ENCODE results near the gene RAB37.
A peak's percentile ranks its signal among the peaks of the same experiment; 100 is the strongest.

The RAB37 gene

DNA sequence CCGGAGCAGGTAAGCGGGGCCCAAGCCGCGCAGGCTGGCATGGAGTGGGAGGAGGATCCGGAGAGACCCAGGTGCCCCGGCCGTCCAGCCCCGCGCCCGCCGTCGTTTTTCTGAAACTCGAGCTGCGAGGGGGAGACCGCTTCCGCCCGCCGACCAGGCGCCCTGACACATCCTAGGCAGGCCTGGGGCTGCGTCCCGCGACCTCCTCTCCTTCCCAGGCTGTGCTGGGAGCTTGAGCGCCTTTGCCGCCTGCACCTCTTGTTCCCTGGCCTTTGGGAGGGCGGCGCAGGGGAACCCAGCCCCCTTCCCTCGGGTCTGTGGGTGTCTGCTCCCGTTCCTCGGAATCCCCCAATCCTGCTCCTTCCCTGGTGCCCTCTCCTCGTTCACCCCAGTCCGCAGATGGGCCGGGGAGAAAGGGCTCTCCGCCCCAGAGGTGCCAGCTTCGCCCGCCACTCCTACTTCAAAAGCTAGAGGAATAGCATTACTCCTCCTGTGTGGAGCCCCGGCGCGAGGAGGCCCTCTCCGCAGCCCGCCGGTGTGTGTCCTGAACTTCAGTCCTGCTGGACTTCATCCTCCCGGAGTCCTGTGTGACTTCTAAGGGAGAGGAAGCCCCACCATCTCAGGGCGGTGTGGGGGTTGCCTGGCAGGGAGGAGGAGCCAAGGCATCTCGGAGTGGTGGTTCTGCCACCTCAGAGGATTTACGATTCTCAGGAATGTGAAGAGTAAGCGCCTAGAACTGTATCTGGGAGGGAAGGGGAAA lies 12.4 kb downstream of the RAB37 start:
- TF ChIP-seq SPI1 (IDR thresholded peaks at IDR 0.05; ENCODE audit: borderline replicate concordance, low read depth), result no peak
- no peak for TF ChIP-seq POLR2AphosphoS5 (IDR thresholded peaks at IDR 0.05; ENCODE audit: low read depth)
- no peak for TF ChIP-seq REST (IDR thresholded peaks at IDR 0.05; ENCODE audit: insufficient replicate concordance, low read depth)
- TF ChIP-seq GABPA (IDR thresholded peaks at IDR 0.05; ENCODE audit: low read depth), result no peak
- TF ChIP-seq, protein P1, sequence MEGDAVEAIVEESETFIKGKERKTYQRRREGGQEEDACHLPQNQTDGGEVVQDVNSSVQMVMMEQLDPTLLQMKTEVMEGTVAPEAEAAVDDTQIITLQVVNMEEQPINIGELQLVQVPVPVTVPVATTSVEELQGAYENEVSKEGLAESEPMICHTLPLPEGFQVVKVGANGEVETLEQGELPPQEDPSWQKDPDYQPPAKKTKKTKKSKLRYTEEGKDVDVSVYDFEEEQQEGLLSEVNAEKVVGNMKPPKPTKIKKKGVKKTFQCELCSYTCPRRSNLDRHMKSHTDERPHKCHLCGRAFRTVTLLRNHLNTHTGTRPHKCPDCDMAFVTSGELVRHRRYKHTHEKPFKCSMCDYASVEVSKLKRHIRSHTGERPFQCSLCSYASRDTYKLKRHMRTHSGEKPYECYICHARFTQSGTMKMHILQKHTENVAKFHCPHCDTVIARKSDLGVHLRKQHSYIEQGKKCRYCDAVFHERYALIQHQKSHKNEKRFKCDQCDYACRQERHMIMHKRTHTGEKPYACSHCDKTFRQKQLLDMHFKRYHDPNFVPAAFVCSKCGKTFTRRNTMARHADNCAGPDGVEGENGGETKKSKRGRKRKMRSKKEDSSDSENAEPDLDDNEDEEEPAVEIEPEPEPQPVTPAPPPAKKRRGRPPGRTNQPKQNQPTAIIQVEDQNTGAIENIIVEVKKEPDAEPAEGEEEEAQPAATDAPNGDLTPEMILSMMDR (IDR thresholded peaks at IDR 0.05; ENCODE audit: insufficient read depth, low read length), result no peak
- Histone ChIP-seq H3K27ac (replicated peaks) (peak overlapping the region; percentile 83), H3K27me3 (ENCODE audit: insufficient read depth, poor library complexity, severe bottlenecking) (no peaks in the 10 kb centered on the region), H3K4me3 (replicated peaks; ENCODE audit: insufficient read depth, low read length) (peak overlapping the region; percentile 93)
- no peak for DNase-seq (ENCODE audit: low read depth in 1 of 2, low spot score in 1 of 2)

DNA sequence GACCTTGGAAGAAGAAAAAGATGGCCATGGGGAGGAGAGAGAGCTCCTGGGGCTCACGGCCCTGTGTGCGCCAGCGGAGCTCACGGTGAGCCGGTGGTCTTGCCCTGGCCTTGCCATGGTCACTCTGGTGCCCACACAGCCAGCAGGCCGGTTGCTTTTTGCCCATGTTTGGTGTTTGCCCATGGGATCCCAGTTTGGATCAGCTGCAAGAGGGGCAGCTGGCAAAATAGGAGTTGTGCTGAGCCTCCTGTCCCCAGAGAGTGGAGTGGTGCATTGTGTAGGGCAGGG lies 12.9 kb downstream of the RAB37 start:
- no peak for TF ChIP-seq SPI1 (IDR thresholded peaks at IDR 0.05; ENCODE audit: borderline replicate concordance, low read depth)
- peak overlapping the region; percentile 83 for H3K27ac ChIP-seq (replicated peaks)

DNA sequence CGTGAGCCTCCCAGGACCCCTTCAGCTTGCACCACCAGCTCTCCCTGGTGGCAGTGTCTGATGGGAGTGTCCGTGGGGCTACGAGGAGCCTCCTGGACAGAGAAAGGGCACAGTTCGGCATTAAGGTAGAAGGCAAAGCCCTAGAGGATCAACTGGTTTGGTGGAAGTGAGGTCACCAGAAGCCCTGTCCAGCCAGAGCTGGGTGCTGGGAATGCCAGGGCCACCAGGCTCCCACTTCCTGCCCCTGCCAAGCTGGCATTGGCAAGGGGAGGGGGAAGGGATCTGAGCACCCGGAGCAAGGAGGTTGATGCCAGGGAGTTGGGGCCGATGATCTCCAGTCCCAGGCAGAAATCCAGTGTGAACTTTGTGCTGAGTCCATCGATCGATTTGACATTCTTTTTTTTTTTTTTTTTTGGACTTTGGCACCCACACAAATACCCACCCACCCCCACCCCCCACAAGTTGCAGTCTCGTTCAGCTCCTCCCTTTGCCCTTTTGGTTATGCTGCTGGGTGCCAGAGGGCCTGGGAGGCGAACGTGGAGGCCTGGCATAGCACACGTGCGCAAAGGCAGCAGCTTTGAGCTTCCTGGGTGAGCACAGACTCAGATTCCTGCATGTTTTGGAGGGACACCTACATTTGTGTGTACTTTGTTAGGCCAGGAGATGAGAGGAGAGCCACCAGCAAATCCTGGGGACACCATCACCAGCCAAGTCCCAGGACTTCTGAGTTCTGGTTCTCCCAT lies 13.4 kb downstream of the RAB37 start:
- TF ChIP-seq POLR2AphosphoS5 (IDR thresholded peaks at IDR 0.05; ENCODE audit: low read depth) (no peak), REST (IDR thresholded peaks at IDR 0.05; ENCODE audit: insufficient replicate concordance, low read depth) (no peak), SPI1 (IDR thresholded peaks at IDR 0.05; ENCODE audit: borderline replicate concordance, low read depth) (no peak), GABPA (IDR thresholded peaks at IDR 0.05; ENCODE audit: low read depth) (no peak)
- TF ChIP-seq, protein P1 (IDR thresholded peaks at IDR 0.05; ENCODE audit: insufficient read depth, low read length), result no peak
- no peak for DNase-seq (ENCODE audit: low read depth in 1 of 2, low spot score in 1 of 2)
- H3K4me3 ChIP-seq (replicated peaks; ENCODE audit: insufficient read depth, low read length), result peak overlapping the region; percentile 93
- H3K27me3 ChIP-seq (ENCODE audit: insufficient read depth, poor library complexity, severe bottlenecking), result no peaks in the 10 kb centered on the region
- H3K27ac ChIP-seq (replicated peaks), result peak overlapping the region; percentile 83

More for the DNA sequence above, 12.9 kb downstream of the RAB37 start:
- no peak for DNase-seq (ENCODE audit: low read depth in 1 of 2, low spot score in 1 of 2)
- Histone ChIP-seq H3K4me3 (replicated peaks; ENCODE audit: insufficient read depth, low read length) (peak overlapping the region; percentile 93), H3K27me3 (ENCODE audit: insufficient read depth, poor library complexity, severe bottlenecking) (no peaks in the 10 kb centered on the region)

GRCh38 chr17:74752415-74752814 lies 15.4 kb downstream of the RAB37 start:
- H3K27ac ChIP-seq (replicated peaks), result peak overlapping the region; percentile 64
- no peak overlapping the region for H3K4me3 ChIP-seq (replicated peaks; ENCODE audit: insufficient read depth, low read length)
- TF ChIP-seq SPI1 (IDR thresholded peaks at IDR 0.05; ENCODE audit: borderline replicate concordance, low read depth), result no peak
- no peak for TF ChIP-seq POLR2AphosphoS5 (IDR thresholded peaks at IDR 0.05; ENCODE audit: low read depth)
- TF ChIP-seq REST (IDR thresholded peaks at IDR 0.05; ENCODE audit: insufficient replicate concordance, low read depth), result no peak
- TF ChIP-seq, protein P1 (IDR thresholded peaks at IDR 0.05; ENCODE audit: insufficient read depth, low read length), result no peak
- TF ChIP-seq GABPA (IDR thresholded peaks at IDR 0.05; ENCODE audit: low read depth), result no peak
- DNase-seq (ENCODE audit: low read depth in 1 of 2, low spot score in 1 of 2), result no peak
- no peaks in the 10 kb centered on the region for H3K27me3 ChIP-seq (ENCODE audit: insufficient read depth, poor library complexity, severe bottlenecking)

All from HL-60 (cell line).